T follicular helper cell (primary cell): ENCODE results near the gene C3orf62.

ENCODE experiments used
- DNase-seq: peaks from one replicate; pipeline ENCODE4 v3.0.0-alpha.2; 2020; ENCODE audit warnings: low read depth
- total RNA-seq, 2 experiments: gene quantifications; one replicate each; lab custom pipeline; 2026; lab: John Stamatoyannopoulos, UW

The C3orf62 gene
- total RNA-seq: 6.6 to 12.4 reads per million in 2 experiments

GRCh38 chr3:49276475-49277382 lies at the start of gene C3orf62:
Gene C3orf62, minus strand, starts transcription at chr3:49277232. Its CDS starts 360 bp downstream, at chr3:49276872.
- DNase-seq: peak; percentile 52

GRCh38 chr3:49324768-49325167 lies 47.7 kb upstream of the C3orf62 start:
- DNase-seq: no peak

GRCh38 chr3:49316696-49317457 lies 39.8 kb upstream of the C3orf62 start:
- DNase-seq: no peak

DNA sequence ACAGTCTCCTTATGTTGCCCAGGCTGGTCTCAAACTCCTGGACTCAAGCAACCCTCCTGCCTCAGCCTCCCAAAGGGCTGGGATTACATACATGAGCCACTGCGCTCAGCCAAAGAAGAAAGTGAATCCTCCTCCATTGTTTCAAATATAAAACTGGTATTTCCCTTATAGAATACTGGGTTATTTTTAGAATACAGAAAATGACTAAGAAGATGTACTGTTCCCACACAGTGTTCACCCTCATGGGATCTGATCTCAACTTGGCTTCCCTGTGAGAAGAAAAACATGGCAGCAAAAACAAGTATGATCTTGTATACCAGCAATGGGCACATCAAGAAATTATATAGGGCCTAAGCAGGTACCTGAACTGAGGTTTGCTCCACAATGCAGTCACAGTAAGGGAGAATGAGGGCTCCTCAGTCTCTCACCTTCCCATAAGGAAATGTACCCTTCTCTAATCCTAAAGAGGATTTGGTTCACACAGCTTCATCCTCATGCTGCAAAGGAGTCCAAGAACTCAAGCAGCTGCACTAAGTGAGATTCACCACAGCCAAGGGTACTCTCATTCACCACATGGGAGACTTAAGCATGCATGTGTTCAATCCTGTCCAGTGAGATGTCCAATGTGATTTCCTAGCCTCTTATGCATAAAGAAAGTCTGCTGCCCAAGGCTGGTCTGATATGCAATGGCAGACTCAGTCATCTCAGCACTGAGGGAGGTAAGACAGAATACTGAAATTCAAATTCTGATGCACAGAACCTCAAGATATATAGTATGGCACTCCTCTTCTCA lies 37.1 kb upstream of the C3orf62 start:
- DNase-seq: no peak

DNA sequence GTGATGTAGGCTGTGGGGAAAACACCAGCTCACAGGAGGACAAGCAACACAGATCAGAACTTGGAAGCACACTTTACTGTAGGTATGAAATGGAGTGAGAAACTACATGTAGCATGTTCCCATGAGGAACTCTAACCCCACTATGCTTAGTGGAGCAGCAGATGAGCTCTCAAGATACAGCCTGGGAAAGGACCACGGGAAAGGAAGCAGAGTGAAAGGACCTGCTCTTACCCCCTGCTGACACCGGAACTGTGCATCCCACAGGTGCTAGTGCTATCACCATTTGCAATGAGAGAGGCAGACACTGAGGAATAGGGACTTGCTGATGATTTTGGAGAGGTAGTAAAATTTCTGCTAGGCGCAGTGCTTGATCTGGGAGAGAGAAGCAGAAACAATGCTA lies 34.3 kb upstream of the C3orf62 start:
- no peak for DNase-seq

DNA sequence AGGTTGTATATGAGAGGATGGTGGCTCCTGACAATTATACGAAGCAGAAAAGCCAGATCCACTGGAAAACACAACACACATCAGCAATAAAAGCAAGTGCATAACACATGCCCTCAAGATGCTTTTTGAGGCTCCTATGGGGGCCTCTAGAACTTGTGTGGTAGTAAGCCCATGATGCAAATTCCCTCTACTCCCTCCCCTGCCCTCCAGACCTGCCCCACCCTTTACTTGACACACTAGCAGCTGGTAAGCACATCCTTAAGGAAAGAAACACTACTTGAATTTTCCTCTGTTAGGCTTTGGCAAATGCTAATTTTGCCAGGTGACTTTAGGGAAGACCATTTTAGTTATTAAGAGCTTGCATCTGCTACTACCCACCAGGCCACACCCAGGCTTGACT lies 33.6 kb upstream of the C3orf62 start:
- no peak for DNase-seq

GRCh38 chr3:49305608-49306007 lies 28.6 kb upstream of the C3orf62 start:
- DNase-seq: no peak

- no peak for DNase-seq
Observed at GRCh38 chr3:49302613-49303012, 25.6 kb upstream of the C3orf62 start.

DNA sequence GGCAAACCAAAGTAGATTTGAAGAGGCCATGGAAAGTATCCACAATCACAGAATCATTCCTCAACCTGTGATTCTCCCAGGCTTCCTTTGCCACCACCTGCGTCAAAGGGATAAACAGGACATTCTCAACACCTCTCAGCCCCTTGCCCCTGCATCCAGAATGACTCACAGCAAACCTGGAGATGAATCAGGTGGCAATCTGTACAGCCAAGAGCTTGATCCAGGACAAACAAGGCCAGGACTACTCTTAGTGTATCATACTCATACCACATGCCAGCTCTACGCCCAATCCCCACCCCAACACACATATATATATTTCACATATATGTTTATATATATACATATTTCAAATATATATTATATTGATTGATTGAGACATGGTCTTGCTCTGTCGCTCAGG lies 23.6 kb upstream of the C3orf62 start:
- DNase-seq: no peak

GRCh38 chr3:49298511-49298910 lies 21.5 kb upstream of the C3orf62 start:
- no peak for DNase-seq

DNA sequence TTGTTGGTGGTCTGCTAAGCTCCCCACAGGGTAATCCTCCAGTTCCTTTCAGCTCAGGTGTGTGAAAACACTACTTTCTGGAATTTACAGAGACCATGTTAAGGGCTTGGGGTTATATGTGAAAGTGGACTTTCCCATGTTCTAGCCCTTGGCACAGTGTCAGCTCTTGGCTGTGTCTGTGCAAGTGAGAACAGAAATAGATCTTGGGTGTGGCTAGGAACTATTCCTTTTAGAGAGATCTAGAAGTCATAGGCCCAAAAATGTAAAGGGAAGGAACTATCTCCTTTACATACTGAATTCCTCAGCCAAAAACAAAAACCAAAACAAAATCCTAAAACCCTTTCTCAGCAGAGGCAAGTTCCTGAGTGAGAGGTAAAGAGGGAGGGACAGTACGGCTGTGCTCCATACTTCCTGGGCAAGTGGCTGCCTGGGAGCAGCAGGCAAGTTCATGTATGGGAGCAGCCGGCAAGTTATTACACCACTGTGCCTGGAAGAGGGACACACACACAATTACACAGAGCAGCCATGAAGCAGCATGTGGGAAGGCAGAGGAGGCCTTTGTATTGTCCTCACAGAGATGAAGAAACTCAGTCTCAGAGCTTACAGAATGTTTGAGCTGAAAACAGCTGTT lies 19.9 kb upstream of the C3orf62 start:
- DNase-seq: no peak

GRCh38 chr3:49295489-49296058 lies 18.5 kb upstream of the C3orf62 start:
- peak; percentile 11 for DNase-seq

- no peak for DNase-seq
Observed at GRCh38 chr3:49294343-49294742, 17.3 kb upstream of the C3orf62 start.

DNA sequence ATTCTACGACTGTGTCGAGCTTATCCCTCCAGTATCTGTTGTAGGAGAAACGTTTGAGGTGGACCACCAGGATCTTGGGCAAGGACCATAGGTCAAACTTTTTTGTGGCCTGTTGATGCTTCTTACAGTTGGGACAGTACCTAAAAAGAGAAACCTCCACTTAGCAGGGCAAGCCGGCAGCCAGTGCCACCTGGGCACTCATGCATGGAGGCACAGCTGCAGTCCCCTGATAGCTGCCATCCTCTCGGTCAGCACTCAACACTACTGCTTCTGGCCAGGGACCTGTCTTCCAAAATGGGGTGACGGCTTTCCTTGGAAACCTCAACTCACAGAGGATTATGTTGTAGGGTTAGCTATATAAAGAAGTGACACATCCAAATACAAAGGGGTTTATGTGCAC lies 7.0 kb upstream of the C3orf62 start:
- no peak for DNase-seq

- no peak for DNase-seq
Observed at GRCh38 chr3:49279376-49279775, 2.3 kb upstream of the C3orf62 start.

GRCh38 chr3:49278548-49278947 lies 1.5 kb upstream of the C3orf62 start:
- DNase-seq: no peak

GRCh38 chr3:49277383-49277775 lies 347 bp upstream of the C3orf62 start:
- DNase-seq: no peak

DNA sequence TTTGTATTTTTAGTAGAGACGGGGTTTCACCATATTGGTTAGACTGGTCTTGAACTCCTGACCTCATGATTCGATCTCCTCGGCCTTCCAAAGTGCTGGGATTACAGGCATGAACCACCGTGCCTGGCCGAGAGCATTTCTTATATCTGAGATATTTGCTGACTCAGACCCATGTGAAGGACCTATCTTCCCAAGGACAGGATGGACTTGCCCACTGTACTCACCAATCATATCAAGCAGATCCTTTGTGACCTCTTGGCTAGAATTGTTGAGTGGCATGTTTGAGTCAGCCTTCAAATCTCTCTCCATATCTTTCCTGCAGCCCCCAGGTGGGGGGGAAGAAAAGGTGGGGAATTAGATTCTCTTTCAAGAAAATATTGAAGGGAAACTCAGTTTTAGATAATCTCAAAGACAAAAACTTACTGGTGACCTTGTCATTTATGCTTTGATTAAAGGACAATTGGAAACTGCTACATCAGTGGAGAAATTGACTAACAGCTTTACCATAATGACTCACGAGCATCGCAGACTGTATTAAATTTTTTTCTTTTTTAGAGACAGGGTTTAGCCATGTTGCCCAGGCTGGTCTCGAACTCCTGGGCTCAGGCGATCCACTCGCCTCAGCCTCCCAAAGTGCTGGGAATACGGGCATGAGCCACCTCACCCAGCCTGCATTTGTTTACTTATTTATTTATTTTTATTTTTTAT lies 3.1 kb downstream of the C3orf62 start:
- no peak for DNase-seq

GRCh38 chr3:49271047-49271446 lies 6.0 kb downstream of the C3orf62 start:
- DNase-seq: no peak

DNA sequence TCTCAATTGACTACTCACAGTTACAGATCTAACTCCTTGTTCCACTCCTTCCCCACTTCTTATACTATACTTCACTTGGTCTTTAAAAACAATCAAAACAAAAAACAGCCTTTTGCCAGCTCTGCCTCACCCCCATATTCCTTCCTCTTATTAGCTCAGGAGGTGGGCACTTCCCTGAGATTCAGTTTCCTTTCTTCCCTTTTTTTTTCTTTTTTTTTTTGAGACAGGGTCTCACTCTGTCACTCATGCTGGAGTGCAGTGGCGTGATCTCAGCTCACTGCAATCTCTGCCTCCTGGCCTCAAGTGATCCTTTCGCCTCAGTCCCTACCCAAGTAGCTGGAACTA lies 6.9 kb downstream of the C3orf62 start:
- no peak for DNase-seq
